Measurements from ENCODE around the gene PDE6A. TPM values are rescaled to one million over a fixed set of nuclear protein-coding genes. Genes with fewer than 3 reads are reported as not detected.

PDE6A gene
- total RNA-seq, 1 donor: under 0.01 TPM

DNA sequence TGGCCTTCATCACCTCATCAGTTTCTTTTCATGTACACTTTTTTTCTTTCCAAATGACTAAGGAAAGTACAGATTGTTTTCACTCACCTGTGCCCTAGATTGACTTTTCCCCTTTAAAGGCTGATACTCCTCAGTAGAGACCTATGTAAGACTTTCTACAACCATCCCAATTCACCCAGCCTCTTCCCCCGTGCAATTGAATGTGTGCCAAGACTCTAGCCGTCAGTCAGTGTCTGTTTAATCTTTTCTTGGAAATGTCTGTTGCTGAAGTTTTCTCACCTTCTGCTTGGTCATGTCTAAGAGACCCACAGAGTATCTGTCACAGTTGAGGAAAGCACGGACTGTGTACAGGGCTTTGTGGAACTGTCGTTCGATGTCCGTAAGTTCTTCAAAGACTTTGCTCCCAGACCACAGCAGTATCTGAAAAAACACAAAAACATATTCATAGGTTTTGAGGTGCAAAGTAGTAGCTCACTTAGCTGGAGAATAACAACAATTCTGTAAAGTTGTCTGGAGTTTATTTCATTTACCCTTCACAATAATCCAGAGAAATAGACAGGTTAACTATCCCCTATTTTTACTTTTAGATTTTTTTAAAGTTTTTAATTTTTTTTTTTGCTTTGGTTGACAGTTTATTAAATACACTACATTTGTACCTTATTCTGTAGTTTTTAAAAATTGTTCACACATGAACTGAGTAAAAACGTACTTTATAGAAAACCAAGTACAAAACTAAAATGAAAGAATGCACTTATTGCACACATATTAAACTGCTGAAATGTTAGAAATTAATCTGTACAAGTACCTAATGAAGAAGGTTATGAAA is 13.6 kb downstream of the PDE6A start:
- no peak for DNase-seq (ENCODE audit: low read depth in 2 of 3, low spot score in 2 of 3)

- no peak for DNase-seq (ENCODE audit: low read depth in 2 of 3, low spot score in 2 of 3)
These were observed 14.4 kb downstream of the PDE6A start for GRCh38 chr5:149930043-149930748.

DNA sequence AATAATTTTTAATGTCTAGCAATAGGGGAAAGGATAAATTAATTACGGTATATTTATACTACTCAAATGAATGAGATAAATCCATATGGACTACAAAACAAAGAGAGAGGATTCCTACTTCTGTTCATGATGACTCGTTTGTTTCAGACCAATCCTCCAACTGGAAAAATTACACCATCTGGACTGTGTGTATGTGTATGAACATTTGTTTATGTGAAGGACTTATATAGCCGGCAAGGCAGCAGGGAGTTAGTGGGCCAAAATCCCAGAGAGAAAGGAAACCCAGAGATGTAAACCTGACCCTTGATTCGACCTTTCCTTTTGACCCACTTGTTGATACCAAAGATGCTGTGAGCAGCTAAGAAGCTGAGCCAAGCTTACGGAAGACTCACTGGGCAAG is 20.1 kb downstream of the PDE6A start:
- DNase-seq (ENCODE audit: low read depth in 2 of 3, low spot score in 2 of 3): no peak

GRCh38 chr5:149922950-149923349 is 21.6 kb downstream of the PDE6A start:
- DNase-seq (ENCODE audit: low read depth in 2 of 3, low spot score in 2 of 3): no peak

DNA sequence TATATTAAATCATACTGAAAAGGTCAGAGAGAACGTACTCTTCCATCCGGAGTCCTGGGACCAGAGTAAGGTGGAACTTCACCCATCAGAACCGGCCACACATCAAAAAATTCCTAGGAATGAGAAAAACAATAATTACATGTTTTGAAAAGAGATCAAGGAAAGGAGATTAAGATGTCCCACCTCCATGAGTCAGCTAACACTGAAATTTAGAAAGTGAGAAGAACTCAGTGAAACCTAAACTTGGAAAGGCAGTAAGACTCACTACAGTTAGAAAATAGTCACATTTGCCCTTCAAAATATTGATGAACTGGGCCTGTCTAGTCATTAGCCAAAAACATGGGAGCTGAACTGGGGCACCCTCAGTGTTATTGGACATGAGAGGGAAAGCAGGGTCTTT is 23.0 kb downstream of the PDE6A start:
- no peak for DNase-seq (ENCODE audit: low read depth in 2 of 3, low spot score in 2 of 3)

DNA sequence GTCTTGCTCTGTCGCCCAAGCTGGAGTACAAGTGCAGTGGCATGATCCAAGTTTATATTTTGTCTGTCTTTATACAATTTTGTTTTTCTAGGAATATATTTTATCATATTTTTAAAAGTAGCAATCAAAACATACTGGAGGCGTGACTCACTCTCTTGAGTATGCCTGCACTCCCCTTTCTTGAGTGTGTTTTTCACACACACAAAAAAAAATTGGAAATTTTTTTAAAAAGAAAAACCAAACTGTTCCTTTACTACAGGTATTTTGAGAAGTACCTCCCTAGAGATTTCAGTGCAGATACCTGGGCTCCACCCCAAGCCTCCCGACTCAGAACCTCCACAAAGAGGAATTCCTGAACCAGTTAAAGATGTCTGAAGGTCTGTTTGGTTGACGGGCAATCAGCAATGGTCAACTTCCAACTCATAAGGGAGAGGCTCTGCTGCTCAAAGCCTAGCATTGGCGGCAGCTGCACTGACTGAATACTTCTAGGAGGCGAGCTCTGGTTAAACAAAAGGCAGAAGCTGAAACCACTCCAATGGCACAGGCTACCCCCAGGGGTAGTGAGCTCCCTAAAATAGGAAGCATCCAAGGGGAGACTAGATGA is 27.4 kb downstream of the PDE6A start:
- DNase-seq (ENCODE audit: low read depth in 2 of 3, low spot score in 2 of 3): no peak

DNA sequence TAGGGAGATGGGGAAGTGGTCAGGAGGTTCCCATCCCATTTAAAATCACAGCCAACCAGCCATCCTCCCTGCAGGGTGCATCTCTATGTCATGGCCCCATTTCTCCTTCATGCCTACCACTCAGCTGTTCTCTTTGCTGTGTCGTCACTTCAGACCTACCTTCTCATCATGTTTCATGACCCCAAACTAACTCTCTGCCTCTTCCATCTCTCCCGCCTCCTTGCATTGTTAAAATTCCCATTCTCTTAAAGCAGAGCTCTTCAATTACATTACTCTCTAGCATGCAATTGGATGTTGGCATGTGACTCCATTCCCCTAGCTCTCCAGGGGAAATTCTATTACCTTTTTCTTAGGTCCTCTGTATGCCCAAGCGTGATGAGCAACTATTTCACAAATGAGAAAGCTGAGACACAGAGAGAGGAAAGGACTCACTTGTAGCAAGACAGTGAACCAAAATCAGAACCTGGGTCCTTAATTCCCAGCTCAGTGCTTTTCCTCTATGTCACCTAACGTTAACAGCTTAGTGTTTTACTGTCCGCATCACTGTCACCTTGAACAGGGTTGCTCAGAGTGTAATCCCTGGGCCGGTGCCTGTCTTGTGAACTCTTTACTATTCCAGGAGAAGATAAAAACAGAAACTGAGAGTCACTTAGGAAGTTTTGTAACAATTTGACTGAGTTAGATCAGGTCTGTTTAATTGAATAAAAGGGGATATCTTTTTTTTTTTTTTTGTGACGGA is 28.1 kb downstream of the PDE6A start:
- no peak for DNase-seq (ENCODE audit: low read depth in 2 of 3, low spot score in 2 of 3)

DNA sequence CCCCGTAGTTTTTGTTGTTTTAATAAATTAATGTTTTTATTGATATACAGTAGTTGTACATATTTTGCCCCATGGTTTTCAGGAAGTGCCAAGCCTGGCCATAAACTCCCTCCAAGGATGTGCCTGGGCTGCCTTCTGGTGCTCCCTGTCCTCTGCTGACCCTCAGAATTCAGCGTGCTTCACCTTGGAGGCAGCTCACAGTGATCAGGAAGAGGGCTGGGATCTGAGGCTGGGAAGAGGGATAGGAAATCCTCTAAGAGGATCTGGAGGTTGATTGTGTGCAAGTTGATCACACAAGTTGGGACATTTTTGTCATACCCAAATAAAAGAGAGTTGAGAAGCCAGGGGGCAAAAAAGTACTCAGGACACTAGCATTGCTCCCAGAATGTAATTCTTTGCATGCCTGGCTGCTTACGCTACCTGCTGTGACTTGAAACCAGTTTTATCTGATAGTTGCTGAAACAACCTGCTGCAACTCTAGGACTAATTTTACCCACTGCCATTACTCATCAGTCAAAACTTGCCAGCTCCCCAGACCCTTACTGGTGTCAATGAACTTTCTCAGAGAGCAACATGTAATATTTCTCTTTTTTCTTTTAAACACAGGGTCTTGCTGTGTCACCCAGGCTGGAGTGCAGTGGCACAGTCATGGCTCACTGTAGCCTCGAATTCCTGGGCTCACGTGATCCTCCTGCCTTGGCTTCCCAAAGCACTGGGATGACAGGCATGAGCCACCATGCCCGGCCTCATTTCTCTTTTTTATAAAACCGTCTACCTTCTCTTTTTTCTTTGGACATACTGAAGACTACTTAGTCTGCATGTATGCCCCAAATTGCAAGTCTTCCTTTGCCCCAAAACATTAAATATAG is 29.0 kb downstream of the PDE6A start:
- DNase-seq (ENCODE audit: low read depth in 2 of 3, low spot score in 2 of 3): no peak

DNA sequence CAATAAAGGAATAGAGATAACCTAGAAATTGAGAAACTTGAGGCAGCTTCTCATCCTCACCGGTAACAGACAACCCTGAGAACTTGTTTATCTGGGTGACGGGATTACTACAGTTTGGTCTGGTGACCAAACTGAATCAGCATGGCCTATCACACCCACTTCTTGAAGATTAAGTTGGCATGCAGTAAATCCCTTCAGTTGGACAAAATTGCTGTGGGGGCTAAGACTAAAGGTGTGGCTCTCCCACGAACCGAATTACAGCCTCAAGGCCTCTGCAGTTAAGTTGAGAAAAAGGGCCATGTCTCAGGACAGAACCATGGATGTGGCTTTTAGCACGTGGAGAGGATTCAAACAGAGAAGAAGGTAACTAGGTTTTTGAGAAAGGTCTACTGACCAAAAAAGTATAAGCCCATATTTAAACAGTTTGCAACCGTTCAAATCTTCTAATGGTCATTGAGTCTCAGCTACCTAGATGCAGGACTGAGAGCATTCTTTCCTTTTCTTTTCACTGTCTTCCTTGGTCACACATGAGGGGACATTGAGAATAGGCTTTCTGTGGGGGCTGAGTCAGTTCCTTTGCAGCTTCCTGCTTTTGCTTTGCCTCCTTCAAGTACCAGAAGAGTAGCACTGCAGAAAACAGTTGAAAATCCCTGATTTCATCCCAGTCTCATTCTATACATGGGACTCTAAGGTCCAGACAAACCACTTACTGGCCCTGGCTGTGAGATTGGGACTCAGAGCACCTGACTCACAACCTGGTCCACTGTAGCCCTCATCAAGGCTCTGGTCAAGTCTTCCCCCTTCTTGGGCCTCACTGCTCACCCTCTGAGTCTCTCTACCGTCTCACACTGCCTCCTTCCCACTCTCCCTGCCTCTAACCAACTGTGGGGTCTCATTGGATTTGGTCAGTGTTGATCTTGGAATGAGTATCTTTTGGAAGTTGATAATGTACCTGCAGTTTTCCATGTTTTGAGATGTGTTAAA is 30.9 kb downstream of the PDE6A start:
- DNase-seq (ENCODE audit: low read depth in 2 of 3, low spot score in 2 of 3): peak in 1 of 3 donors; percentile 21

DNA sequence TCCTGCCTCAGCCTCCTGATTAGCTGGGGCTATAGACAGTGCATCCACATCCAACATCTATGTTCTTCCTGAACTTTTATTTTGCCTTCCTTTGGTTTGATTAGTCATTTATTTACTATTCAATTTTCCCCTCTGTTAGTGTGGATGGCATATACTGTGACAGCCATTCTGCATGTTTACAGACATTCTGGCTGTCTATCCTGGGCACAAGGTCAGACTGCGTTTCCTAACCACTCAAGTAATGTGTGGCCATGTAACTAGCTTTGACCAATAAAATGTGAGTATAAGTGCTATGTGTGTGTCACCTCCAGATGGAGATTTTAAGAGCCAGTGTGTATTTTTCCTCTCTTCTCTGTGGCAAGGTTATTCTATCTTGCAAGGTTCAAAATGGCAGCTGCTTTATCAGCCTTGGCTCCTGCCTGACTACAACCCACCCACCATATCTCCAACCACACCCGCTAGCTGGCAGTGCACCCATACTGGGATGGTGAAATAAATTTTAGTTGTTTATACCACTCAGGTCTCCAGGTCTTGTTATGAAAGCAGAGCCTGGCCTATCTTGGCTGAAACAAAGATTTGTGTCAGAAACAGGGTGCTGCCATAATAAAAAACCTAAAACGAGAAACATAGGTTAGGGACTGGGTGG is 32.2 kb downstream of the PDE6A start:
- DNase-seq (ENCODE audit: low read depth in 2 of 3, low spot score in 2 of 3): no peak

GRCh38 chr5:149911031-149911430 is 33.6 kb downstream of the PDE6A start:
- DNase-seq (ENCODE audit: low read depth in 2 of 3, low spot score in 2 of 3): no peak

GRCh38 chr5:149907828-149908227 is 36.8 kb downstream of the PDE6A start:
- no peak for DNase-seq (ENCODE audit: low read depth in 2 of 3, low spot score in 2 of 3)

- no peak for DNase-seq (ENCODE audit: low read depth in 2 of 3, low spot score in 2 of 3)
These were observed 39.6 kb downstream of the PDE6A start for GRCh38 chr5:149904977-149905376.

DNA sequence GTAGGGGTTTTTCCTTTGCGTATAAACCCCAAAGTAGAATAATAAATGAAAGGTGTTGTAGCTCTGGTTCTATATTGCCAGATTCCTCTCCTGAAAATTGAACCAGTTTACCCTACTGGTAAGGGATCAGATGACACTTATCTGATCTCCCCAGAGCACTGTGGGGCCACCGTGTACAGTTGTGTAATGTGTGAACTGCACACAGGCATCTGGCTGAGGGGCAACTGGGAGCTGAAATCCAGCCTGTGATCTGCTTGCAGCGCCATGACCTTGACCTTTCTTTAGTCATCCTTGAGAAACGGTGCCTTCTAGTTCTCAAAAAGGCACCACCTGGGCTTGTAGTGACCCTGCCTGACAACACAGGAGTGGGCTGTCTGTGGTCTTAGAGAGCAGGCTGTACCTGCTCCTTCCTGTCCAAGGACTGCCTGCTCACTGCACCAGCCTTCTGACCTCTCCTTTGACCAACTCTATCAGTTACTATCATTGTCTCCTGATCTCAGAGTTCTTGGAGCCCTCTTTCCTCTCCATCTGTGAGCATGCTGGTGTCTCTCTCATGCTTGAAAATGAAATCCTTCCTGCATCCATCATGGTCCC is 40.2 kb downstream of the PDE6A start:
- no peak for DNase-seq (ENCODE audit: low read depth in 2 of 3, low spot score in 2 of 3)

DNA sequence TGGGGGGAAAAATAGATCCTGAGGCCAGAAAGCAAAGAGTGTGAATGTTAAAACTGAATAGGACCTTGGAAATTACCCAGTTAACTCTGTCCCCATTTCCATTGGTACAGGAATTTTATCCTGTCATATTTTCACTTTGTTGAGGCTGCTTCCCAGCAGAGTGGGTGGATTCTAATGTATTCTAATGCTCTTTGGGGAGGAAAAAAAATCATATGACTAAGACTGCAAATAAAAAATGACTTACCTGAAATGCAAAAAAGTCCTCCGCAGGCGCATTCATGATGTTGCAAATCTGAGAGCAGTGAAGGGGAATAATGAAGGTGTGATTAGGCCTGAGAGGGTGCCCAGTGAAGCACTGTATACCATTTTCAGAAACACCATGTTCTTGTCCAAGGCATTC is 41.2 kb downstream of the PDE6A start:
- DNase-seq (ENCODE audit: low read depth in 2 of 3, low spot score in 2 of 3): no peak

GRCh38 chr5:149902177-149902576 is 42.4 kb downstream of the PDE6A start:
- DNase-seq (ENCODE audit: low read depth in 2 of 3, low spot score in 2 of 3): peak in 1 of 3 donors; percentile 14

DNA sequence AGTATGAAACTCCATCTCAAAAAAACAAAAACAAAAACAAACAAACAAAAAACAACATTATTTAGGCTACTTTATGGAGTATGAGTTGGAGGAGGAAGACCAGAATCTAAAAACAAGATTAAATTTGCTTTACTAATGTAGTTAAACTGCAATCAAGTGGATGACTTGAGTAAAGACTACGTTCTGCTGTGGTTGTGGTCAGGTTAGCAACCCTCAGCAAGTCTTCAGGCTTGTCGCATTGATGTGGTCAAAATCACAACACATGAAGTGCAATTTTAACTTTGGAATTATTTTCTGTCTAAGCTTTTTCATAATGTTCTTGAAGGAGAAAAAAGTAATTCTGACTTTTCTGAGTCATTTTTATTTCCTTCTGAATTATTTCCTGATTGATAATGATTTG is 43.1 kb downstream of the PDE6A start:
- no peak for DNase-seq (ENCODE audit: low read depth in 2 of 3, low spot score in 2 of 3)

GRCh38 chr5:149900390-149900789 is 44.2 kb downstream of the PDE6A start:
- no peak for DNase-seq (ENCODE audit: low read depth in 2 of 3, low spot score in 2 of 3)
